ENCODE measurements around the gene CD9. TPM values are rescaled to one million over a fixed set of nuclear protein-coding genes. Genes with fewer than 3 reads are reported as not detected.
A peak's percentile ranks its signal among the peaks of the same experiment; 100 is the strongest.

CD9 gene
- polyA plus RNA-seq, 1 donor (not counting 4 experiments of a cell fraction or from before 2014, with no cell fraction given) = 1,084 TPM

- Histone ChIP-seq H3K9ac (ENCODE audit: control insufficient read depth, extremely low read depth, insufficient read depth, low read length) (peak overlapping the region; percentile 2), H2AFZ (ENCODE audit: control insufficient read depth, low read length) (no peak overlapping the region), H3K9me3 (ENCODE audit: control insufficient read depth, low read depth, low read length) (no peaks in the 10 kb centered on the region), H3K27ac (ENCODE audit: control insufficient read depth, insufficient read depth, low read length) (peak overlapping the region; percentile 81), H4K20me1 (ENCODE audit: control insufficient read depth, extremely low read depth, insufficient read depth, low read length) (no peaks in the 10 kb centered on the region), H3K4me3 (ENCODE audit: control insufficient read depth in 2 of 3, extremely low read depth in 1 of 3, insufficient read depth in 2 of 3, low read depth in 1 of 3, low read length in 3 of 3) (no peak overlapping the region), H3K4me2 (ENCODE audit: control insufficient read depth, extremely low read depth, insufficient read depth, low read depth, low read length) (peak overlapping the region; percentile 31), H3K36me3 (ENCODE audit: control insufficient read depth in 2 of 2, extremely low read depth in 1 of 2, insufficient read depth in 2 of 2, low read length in 2 of 2) (no peaks in the 10 kb centered on the region), H3K4me1 (ENCODE audit: control insufficient read depth, extremely low read depth, insufficient read depth, low read length) (peaks cover 35% of the 10 kb centered on the region), H3K79me2 (ENCODE audit: control insufficient read depth, insufficient read depth, low read length) (no peaks in the 10 kb centered on the region), H3K27me3 (ENCODE audit: control insufficient read depth, extremely low read depth, insufficient read depth, low read length) (no peaks in the 10 kb centered on the region), H3K9me1 (ENCODE audit: control insufficient read depth, extremely low read depth, insufficient read depth, low read length) (no peaks in the 10 kb centered on the region)
- FAIRE-seq (no peak), DNase-seq (ENCODE audit: low read depth, low spot score) (no peak)
- dilution Hi-C loops (cut with MboI; ENCODE audit: extremely low pct_ligation_motif_present, low sequenced_read_pairs) = no loop called here
- TF ChIP-seq, protein P1, sequence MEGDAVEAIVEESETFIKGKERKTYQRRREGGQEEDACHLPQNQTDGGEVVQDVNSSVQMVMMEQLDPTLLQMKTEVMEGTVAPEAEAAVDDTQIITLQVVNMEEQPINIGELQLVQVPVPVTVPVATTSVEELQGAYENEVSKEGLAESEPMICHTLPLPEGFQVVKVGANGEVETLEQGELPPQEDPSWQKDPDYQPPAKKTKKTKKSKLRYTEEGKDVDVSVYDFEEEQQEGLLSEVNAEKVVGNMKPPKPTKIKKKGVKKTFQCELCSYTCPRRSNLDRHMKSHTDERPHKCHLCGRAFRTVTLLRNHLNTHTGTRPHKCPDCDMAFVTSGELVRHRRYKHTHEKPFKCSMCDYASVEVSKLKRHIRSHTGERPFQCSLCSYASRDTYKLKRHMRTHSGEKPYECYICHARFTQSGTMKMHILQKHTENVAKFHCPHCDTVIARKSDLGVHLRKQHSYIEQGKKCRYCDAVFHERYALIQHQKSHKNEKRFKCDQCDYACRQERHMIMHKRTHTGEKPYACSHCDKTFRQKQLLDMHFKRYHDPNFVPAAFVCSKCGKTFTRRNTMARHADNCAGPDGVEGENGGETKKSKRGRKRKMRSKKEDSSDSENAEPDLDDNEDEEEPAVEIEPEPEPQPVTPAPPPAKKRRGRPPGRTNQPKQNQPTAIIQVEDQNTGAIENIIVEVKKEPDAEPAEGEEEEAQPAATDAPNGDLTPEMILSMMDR (optimal IDR thresholded peaks at IDR 0.05 in 1 of 3, IDR thresholded peaks at IDR 0.05 in 1 of 3, conservative IDR thresholded peaks at IDR 0.05 in 1 of 3; ENCODE audit: extremely low read depth in 1 of 3, insufficient read depth in 2 of 3, low read length in 3 of 3) = no peak
- TF ChIP-seq EZH2 (IDR thresholded peaks at IDR 0.05; ENCODE audit: low read length) = no peak
These were observed 85.5 kb downstream of the CD9 start for GRCh38 chr12:6285532-6286306.

Small RNAs within 50 kb of the gene (small RNA-seq; reads per million reads assigned to genes)
- gene ATP5MFP5 (ENCODE audit: insufficient read length in 3 of 3, low read depth in 3 of 3, low replicate concordance in 1 of 3) (0 reads per million in 3 experiments), gene RF00019 (ENCODE audit: insufficient read length in 3 of 3, low read depth in 3 of 3, low replicate concordance in 1 of 3) (0 reads per million in 3 experiments)

Other genes with a start within 250 kb of the CD9 start
- 0.01 to 0.03 TPM in 2 of 3 replicates, not detected in the other for gene VWF, start 75.7 kb upstream of the CD9 start, polyA plus RNA-seq
- gene PLEKHG6, start 110.3 kb downstream of the CD9 start, polyA plus RNA-seq = 0.74 to 1.9 TPM (median 0.81 TPM) in 3 replicates
- gene TNFRSF1A, start 141.7 kb downstream of the CD9 start, polyA plus RNA-seq = 54.0 to 157 TPM (median 101 TPM) in 3 replicates
- 3.8 to 13.2 TPM (median 11.1 TPM) in 3 replicates for gene SCNN1A, start 175.2 kb downstream of the CD9 start, polyA plus RNA-seq
- gene LTBR, start 183.8 kb downstream of the CD9 start, polyA plus RNA-seq = 39.5 to 101 TPM (median 42.7 TPM) in 3 replicates
- gene CD27, start 244.6 kb downstream of the CD9 start, polyA plus RNA-seq = not detected in 3 replicates